Umbilical cord (tissue), 2 donors: ENCODE data around the gene NFASC. TPM values are rescaled to one million over a fixed set of nuclear protein-coding genes. Genes with fewer than 3 reads are reported as not detected.

ENCODE experiments used
- DNase-seq: peaks from one replicate; pipeline ENCODE4 v3.0.0-alpha.2; 2015; ENCODE audit warnings: low spot score
- total RNA-seq: library from RNA; depleted of rRNA; stranded (reverse); fragments of >200 nt; gene quantifications from one replicate; pipeline ENCODE4 v1.2.3, GENCODE V29; 2014; ENCODE audit warnings: low replicate concordance; ENCODE audit not compliant: insufficient read depth

NFASC gene
- total RNA-seq, 1 donor from 2014 or later = 6.0 TPM

DNA sequence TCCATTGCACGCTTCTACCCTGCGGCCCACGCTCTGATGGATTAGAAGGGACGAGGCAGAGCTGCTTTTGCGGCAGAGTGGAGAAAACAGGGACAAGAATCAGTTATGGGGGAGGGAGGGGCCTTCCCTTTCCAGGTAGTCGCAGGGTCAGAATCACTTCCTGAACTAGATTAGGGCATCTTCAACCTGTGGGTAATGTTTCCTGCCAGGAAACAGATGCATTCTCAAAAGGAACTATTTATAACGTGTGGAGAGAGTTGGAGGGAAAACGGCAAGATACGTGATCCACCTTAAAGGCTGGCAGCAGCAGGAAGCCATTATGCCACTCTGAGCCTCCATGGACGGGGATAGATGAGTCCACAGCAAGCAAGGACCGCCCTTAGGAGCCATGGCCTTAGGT, 112.5 kb downstream of the NFASC start:
- no peak for DNase-seq

- DNase-seq = no peak
Observed at GRCh38 chr1:204983881-204984280, 113.2 kb downstream of the NFASC start.

- DNase-seq = no peak
Observed at GRCh38 chr1:204984499-204984898, 113.8 kb downstream of the NFASC start.

GRCh38 chr1:204986181-204986580, 115.5 kb downstream of the NFASC start:
- no peak for DNase-seq

- no peak for DNase-seq
Observed at GRCh38 chr1:204987689-204988088, 117.0 kb downstream of the NFASC start.

DNA sequence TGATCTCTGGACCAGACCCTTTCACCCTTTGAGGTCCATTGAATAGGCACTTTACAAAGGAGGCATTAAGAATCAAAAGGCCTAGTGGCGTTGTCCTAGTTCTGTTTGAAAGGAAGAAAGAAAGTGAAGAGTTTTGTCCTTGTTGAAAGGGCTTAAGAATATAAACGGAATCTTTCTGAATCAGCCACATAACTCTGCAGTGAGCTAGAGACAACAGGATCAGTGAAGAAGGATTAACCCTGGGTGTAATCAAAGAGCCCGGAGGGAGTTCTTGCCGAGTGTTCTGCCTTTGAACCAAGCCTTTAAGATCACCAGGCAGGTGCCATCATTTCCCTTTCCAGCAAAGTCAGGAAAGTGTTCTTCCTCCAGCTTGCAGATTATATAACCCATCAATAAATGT, 117.5 kb downstream of the NFASC start:
- no peak for DNase-seq

GRCh38 chr1:204989266-204990058, 118.8 kb downstream of the NFASC start:
- DNase-seq = peak; percentile 76

- no peak for DNase-seq
Observed at GRCh38 chr1:204990059-204990664, 119.5 kb downstream of the NFASC start.

DNA sequence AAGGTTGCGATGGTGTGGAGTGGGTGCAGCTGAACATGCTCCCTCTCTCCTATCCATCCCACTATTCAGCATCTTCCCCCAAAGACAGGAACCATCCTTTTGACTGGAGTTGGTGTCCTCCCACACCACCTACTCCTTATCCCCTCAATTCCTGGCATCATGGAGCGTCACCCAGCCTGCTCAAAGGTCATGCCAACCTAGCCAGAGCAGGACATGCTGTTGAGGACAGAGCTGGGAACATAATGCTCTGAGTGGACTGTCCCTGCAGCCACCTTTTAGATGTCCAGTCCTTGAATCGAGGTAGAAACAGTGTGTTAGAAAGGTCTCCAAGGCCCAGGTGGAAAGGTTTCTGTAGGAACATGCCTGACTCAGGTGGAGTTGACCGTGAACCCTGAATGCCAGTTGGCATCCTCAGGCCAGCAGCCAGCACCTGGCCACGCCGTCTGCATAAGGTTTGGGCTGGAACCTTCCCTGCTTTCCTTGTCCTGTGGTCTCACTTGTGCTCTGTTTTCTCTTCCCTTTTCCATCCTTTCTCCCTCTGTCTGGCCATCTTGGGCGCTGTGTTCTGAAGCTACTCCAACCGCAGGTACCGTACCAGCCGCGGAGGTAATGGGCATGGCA, 120.2 kb downstream of the NFASC start:
- no peak for DNase-seq

DNA sequence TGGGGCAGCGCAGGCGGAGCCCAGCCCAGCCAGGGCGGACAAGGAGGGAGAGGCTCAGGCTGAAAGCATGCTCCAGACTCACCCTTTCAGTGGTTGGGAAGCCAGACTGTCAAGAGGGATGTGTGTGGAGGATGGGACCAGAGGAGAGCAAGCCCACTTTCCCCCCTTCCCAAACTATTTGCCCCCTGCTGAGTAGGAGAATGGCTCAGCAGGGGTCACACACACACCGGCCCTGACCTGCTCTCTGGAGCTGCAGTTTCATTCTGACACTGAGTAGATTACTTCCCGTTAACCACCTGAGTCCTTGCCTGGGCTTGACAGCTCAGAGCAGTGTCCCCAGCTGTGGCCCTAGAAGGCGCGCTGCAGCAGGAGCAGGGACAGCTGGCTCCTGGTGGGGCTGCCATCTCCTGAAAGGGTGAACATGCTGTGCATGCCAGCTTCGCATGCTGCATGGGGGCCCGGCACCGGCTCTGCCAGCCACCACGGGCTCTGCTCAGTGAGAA, 120.7 kb downstream of the NFASC start:
- DNase-seq = no peak

DNA sequence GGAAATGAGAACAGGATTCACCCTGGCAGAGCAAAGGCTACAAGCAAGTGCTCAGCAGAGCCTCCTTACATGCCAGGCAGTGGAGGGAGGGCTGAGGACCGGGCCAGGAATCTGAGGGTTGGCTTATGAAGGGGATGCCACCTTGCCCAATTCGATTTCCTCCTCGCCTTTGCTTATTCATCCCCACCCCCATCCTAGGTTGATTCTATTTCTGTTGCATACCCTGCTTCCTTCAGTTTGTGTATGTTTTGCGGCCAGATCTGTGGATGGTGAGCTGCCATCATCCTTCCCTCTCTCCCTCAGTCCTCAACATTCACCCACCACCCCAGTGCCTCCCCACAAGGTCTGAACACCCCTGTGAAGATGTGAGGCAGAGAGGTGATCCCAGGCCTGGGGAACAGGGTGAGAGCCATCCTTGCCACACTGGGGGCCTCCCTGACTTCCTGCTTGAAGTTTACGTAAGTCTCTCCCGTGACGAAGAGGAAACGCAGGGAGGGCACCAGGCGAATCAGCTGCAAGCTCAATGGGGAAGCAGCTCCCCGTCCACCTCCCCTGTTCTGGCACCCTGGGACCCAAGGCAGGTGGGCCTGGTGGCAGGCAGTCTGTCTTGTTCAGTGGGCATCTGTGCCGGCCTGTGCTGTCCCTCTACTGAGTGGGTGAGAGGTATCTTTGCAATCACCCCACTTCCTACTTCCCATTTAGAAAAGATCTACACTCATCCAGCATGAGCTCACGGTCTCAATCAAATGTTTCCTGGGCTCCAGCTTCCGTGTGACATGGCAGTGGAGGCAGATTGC, 121.7 kb downstream of the NFASC start:
- DNase-seq = no peak

DNA sequence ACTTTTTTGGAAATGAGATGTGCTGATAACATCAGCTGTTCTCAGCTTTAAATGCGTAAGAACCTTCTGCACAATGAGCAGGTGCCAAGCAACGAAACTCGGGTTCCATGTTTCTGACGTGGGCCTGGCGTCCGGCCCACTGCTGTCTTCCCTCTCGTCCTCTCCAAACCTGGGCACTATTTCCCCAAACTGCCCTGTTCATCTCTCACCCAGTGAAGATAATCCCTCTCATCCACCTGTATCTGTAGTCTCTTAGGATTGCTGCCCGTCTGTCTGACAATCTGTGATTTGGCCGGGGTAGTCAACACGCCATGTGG, 122.3 kb downstream of the NFASC start:
- DNase-seq = no peak

GRCh38 chr1:204994086-204994862, 123.6 kb downstream of the NFASC start:
- no peak for DNase-seq

- DNase-seq = no peak
Observed at GRCh38 chr1:204996981-204997380, 126.3 kb downstream of the NFASC start.

DNA sequence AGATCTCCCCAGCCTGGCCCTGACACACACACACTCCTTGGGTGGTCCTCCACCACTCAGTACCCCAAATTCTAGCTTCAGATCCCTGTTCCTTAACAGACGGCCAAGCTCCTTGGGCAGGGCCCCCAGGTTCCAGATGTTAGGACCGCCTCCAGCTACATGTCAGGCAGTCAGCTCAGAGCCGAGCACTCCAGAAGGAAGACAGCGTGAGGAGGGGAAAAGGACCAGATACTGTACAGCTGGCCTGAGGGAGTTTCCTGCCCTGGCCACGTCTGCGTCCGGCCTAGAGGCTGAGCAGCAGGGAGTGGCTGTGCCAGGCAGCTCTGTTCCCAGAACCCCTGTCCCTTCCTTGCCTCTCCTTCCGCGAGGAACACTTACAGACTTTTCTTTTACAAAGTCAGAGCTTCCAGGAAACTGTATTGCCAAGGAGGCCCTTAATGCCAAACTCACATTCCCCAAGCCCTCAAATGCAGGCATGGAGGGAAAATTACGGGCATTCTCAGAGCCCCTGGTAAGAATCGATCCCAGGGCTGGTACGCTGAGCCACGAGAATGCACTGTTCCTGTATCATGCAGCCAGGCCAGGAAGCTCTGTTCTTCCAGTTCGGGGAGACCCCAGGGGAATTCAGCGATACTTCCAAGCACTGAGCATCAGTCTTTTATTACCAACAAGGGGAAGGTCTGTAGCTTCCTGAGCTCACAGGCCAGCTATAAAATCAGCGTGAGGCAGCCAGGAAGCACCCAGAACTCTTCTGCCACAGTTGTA, 127.1 kb downstream of the NFASC start:
- peak; percentile 93 for DNase-seq

DNA sequence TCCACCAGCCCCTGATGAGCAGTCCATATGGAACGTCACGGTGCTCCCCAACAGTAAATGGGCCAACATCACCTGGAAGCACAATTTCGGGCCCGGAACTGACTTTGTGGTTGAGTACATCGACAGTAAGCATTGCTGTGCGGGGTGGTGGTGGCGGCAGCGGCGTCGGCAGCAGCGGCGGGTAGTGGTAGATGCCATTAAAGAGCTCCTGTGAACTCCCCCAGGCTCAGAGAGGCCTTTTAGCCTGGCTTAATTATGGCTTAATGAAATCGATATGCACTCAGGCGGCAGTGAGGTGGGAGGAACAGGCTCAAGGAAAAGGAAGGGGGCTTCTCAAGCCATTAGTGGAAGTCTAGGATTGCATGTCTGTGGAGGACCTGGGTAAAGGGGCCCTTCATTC, 130.5 kb downstream of the NFASC start:
- no peak for DNase-seq

DNA sequence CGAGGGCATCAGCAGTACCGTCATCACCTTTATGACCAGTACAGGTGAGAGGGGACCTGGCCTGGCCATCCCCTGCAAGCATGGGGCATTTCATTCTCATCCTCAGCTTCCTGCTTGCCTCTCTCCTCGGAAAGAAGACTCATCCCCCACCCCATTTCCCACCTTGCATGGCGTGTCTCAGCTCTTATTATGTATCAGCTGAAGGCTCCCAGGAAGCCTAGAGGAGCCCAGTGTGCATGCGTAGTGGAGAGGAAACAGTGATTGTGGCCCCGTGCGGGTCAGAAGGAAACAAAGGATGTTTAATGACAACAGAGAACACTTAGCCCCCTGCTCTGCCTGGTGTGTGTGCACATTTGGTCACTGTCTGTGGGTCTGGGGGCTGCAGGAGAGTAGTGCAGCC, 132.0 kb downstream of the NFASC start:
- DNase-seq = no peak

GRCh38 chr1:205003358-205004131, 132.9 kb downstream of the NFASC start:
- peak; percentile 73 for DNase-seq

DNA sequence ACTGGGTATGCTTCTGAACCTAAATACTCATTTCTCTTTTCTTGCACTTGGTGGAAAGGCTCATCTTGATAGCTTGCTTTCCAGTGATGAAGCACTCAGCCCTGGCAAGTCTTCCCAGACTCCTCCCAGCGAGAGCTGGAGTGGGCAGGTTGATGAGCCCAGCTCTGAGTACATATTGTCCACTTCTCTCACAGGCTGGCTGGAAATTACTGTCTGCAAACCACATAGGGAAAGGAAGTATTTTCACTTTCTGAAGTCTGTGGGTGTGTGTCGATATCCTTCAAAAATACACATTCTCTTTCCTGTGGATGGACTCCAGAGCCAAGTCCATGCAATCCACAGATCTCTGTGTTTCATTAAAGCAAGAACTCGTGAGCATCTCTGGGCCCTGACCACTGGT, 133.7 kb downstream of the NFASC start:
- DNase-seq = peak; percentile 66

DNA sequence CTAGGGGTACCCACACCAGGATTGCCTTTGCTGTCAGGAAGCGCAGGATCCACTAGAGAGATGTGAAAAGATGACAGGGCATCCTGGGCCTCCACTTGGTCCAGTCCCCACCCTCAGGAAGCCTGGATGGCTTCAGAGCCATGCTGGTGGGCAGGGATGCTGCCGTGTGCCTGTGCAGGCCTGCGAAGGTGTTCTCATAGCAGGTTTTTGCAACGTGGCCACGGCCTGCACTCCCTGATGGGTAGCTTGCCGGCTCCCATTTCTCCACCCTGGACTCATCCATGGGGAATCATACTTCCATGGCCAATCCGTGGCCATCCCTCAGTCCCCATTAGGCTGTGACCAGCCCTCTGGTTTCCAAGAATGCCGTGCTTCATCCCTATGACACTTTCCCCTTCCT, 138.2 kb downstream of the NFASC start:
- DNase-seq = no peak
